GM21528 (cell line): ENCODE results near the gene MYL5.
"Not testable (repeated sequence)": the region's sequence is repeated elsewhere in the genome, so short reads cannot be mapped to it uniquely, and the experiment has no call there.

ENCODE experiments used
- ATAC-seq: cut with Tn5 transposase; IDR thresholded peaks from one replicate; pipeline ENCODE4 v1.9.1; 2021; ENCODE audit warnings: mild to moderate bottlenecking, moderate library complexity; ENCODE audit not compliant: unreplicated experiment, low FRiP score

The MYL5 gene

DNA sequence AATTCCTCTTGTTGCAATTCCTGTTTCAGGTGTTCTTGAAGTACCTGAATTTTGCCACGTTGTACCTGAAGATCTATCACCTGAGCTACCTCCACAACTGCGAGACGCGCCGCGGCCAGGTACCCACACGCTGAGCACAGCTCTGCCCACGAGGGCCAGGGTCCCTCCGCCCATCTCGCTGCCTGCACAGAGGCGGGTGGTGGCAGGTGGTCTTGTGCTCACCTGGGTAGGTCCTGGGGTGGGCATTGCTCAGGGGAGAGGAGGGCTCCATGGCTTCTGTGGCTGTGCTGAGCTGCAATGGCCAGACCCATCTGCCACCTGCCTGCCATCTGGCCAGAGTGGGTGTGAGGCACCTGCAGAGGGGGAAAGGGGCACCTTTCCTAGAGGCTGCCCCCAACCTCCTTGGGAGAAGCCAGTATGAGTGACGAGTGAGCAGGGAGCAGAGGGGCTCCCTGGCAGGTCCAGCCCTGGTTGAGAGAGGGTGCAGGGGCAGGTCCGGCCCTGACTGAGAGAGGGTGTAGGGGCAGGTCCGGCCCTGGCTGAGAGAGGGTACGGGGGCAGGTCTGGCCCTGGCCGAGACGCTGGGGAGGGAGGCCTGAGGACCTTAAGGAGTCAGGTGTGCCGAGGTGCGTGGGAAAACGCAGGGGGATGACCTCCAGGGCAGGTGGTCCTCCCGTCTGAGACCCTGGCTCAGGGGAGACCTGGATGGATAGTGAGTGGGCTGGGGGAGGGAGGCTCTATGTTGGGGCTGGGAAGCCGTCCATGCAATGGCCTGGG, 38.3 kb upstream of the MYL5 start:
- no peak for ATAC-seq

GRCh38 chr4:636628-637159, 37.6 kb upstream of the MYL5 start:
- ATAC-seq: no peak

GRCh38 chr4:637536-638280, 36.6 kb upstream of the MYL5 start:
- ATAC-seq: no peak

GRCh38 chr4:642366-642765, 32.0 kb upstream of the MYL5 start:
- not testable (repeated sequence) for ATAC-seq

GRCh38 chr4:646460-646859, 27.9 kb upstream of the MYL5 start:
- no peak for ATAC-seq

DNA sequence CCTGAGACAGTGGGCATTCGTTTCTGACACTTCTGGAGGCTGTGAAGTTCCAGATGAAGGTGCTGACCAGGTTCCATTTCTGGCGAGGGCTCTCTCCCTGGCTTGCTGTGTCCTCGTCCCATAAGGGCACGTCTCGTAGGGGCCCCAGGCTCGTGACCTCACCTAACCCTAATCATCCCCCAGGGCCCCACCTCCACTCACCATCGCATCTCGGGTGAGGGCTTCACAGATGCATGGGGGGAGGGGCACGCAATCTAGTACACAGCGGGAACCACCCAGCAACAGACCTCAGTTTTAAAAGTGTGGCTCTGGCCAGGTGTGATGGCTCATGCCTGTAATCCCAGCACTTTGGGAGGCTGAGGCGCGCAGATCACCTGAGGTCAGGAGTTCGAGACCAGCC, 26.9 kb upstream of the MYL5 start:
- no peak for ATAC-seq

DNA sequence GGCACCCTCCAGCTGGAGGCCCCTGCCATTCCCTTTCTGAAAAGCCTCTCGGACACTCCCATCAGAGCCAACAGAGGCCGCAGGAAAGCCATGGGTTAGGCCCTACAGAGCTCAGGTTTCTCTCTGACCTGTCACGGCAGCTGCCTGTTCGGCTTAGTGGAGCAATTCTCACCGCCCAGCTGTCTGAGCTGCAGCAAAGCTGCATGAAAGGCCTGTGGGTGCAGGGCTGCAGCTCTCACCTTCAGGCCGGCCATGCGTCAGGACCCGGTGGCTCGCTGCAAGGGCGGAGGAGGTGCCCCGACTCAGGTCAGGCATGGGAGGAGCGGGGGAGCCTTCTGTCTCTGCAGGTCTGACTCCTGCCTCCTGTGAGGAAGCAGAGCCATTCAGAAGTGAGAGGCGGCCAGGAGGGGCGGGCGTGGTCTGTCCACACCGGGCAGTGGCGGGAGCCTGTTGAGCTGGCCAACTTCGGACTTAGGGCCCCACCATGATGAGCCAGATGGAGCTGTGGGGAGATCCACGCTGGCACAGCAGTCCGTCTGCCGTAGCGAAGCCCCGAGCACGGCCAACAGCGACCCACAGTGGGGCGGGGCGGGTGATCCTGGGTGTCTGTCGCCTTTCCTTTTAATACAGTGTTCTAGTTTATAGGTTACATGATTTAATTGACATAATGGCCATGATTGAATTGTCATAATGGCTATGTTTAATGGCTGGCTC, 25.6 kb upstream of the MYL5 start:
- ATAC-seq: no peak

DNA sequence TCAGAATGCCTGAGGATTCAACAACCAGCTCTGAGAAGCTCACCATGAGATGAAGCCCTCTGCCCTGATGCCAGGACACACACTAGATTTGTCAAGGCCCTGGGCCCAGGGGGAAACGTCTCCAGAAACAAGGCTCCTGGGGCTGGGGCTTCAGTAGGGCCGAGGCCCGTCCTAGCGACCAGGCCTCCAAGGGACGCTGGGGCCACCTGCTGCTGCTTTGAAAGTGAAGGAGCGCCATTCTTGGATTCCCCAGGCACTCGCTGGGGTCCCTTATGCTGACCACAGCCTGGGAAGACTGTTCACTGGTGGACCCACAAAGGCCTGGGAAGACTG, 25.1 kb upstream of the MYL5 start:
- ATAC-seq: no peak

DNA sequence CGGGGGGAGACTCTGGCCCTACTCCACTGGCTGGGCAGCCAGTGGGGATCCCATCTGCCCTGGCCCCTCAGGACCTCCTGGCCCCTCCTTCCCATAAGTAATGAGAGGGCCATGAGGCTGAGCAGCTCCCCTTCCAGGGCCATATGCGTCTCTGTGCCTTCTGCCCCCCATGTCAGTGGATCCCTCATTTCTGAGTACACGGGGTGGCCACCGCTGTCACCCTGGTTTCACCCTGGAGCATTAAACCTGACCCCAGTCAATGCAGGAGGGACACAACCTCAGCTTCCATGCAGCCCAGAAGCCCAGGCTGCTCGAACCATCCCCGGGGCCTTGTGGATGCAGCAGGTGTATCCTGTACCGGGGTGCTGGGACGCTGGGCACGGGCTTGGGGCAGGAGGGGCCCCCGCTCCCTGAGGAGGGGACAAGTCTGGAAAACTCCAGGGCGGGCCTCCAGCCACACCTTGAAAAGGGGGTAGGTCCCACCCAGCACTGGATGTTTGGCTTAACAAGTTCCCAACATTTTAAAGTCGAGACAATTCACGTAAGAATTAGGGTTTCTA, 24.5 kb upstream of the MYL5 start:
- no peak for ATAC-seq

DNA sequence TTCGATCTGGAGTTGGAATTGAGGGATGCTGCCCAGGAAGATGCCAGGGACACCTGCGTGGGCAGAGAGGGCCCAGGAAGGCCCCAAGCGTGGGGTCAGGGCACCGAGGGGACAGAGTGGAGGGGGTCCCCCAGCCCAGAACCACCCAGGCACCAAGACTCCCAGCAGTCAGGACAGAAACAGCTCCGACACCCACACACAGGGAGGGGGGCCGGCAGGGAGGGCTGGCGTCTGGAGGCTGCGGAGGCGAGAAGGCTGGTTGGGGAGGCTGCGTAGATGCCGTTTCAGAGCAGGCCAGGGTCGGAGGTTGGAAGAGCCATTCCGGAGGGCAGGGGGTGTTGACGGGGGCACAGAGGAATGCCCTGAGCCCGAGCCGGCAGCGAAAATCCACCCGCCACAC, 23.9 kb upstream of the MYL5 start:
- no peak for ATAC-seq

DNA sequence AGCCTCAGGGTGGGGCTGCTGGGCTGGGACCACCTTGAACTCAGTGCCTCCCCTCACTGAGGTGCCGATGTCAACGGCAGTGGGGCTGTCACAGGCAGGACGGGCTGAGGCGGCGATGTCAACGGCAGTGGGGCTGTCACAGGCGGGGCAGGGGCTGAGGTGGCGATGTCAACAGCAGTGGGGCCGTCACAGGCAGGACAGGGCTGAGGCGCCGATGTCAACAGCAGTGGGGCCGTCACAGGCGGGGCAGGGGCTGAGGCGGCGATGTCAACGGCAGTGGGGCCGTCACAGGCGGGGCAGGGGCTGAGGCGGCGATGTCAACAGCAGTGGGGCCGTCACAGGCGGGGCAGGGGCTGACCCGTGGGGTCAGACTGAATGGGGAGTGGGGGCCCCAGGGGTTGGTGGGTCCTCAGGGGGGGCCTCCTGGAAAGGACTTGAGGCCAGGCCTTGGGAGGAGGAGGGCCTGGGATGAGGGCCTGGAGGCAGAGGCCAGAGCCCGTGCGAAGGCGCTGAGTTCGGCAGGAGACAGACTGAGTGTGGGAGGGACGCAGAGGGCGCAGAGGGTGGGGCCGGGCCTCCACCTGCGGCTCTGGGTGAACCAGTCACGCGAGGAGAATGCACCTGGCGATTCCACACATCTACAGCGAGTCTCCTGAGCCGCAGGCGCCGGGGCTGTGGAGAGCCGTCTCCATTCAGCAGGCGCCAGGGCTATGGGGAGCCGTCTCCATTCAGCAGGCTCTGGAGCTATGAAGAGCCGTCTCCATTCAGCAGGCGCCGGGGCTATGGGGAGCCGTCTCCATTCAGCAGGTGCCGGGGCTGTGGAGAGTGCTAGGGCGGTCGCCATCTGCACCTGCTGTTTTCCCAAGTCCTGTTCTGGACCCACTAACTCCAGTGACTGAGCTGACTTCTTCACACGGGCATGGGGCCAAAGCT, 23.1 kb upstream of the MYL5 start:
- ATAC-seq: no peak

DNA sequence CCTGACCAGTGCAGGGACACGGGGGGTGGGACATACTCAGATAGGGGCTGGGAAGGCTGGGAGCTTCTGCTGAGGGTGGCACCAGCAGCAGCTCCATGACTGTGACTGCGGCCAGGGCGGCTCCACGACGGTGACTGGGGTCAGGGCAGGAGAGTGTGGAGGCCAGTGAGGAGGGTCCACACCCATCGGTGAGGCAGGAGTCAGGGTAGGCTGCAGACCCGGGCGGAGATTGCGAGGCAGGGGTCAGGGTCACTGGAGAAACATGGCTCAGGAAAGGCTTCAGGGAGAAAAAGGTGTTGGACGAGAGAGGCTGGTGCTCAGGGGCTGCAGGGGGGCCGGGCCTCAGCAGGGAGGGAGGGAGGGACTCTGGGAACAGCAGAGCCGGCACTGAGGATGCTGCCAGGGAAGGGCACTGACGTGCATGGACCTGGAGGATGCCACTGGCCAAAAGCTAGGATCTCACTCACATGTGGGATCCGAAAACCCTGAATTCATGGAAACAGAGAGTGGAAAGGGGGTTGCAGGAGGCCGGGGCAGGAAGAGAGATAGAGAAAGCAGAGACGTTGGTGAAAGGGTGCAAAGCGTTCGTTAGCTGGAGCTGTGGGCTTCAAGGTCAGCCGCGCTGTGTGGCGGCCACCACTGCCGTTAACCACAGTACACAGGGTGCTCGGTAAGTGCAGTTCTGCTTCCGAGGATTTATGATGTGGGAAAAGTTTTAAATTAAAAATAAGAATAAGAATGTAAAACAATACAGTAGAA, 22.3 kb upstream of the MYL5 start:
- no peak for ATAC-seq

- ATAC-seq: no peak
Measured at GRCh38 chr4:653080-653821, 21.1 kb upstream of the MYL5 start.

DNA sequence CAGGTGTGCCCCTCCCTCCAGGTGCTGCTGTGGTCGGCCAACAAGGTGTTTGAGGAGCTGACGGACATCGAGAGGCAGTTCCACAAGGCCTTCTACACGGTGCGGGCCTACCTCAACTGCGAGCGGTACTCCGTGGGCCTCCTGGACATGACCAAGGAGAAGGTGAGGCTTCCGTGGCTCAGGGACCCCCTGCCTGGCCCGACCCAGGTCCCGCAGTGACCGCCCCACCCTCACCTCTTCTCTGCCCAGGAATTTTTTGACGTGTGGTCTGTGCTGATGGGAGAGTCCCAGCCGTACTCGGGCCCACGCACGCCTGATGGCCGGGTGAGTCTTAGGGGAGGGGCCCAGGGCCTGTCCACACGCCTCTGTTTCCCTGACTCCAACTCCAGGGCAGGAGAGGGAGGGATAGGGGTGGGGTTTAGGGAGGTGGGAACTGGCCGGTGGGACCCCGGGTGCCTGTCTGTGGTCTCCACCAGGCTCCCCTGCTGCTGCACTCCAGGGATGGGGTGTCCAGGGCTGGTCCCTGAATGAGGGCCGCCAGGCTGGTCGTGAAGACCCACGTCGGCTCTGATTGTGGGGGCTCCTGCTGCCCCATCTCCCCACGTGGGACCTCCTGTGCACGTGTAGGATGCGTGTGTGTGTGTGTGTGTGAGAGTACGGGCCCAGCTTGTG, 20.4 kb upstream of the MYL5 start:
- ATAC-seq: no peak

GRCh38 chr4:654503-654845, 19.9 kb upstream of the MYL5 start:
- no peak for ATAC-seq

DNA sequence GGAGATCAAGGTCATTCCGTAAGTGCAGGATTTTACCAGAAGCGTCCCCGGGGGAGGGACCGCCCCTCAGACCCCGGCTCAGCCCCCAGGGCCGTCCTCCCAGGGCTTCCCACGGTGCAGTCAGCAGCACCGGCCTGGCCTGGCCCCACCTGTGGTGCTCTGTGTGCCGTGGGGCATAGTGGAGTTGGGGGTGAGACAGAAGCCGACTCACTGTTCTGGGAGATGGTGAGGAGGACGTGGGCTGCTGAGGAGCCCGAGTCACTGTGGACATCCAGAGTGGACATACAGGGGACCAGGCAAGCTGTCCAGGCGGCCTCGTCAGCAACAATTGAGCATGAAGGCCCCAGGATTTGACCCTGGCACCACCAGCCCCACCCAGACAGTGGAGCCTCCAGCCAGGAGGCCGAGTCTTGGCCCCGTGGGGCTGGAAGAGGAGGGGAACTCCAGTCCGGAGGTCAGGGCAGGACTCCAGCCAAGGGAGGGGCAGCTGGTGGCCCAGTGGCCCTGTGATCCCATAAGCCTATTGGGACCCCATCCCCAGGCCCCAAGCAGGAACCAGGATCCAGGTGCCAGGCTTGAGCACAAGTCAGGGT, 19.4 kb upstream of the MYL5 start:
- no peak for ATAC-seq

- no peak for ATAC-seq
Measured at GRCh38 chr4:655464-656151, 18.7 kb upstream of the MYL5 start.
